Measurements from ENCODE around the gene HNRNPA0. TPM values are rescaled to one million over a fixed set of nuclear protein-coding genes. Genes with fewer than 3 reads are reported as not detected.

The HNRNPA0 gene
- total RNA-seq, result 10 to 100 TPM; 12.6 to 17.0 (median 15.0) TPM

GRCh38 chr5:137754188-137754960 lies at the start of gene HNRNPA0:
HNRNPA0 (minus strand) TSS chr5:137754363; CDS start chr5:137754066, 297 bp downstream.
- TF ChIP-seq CTCF (IDR thresholded peaks at IDR 0.05) (no peak), POLR2A (IDR thresholded peaks at IDR 0.05) (peak; percentile 95 to 97), EP300 (IDR thresholded peaks at IDR 0.05) (peak; percentile 53 to 98)
- H3K27me3 ChIP-seq, result no peaks in the 10 kb centered on the region
- DNase-seq (ENCODE audit: low spot score in 2 of 2), result peak; percentile 92 to 93
- 0 to 1% methylated on average over 57 to 63 of the region's 79 CpGs for WGBS, 2 donors
- H3K4me1 ChIP-seq, result peaks cover 0 to 41% (median 11%) of the 10 kb centered on the region in 4 donors
- peak within 1 kb of the TSS; percentile 88 to 99 (median 98) for H3K27ac ChIP-seq
- H3K9me3 ChIP-seq, result no peaks in the 10 kb centered on the region
- peak within 1 kb of the TSS; percentile 52 to 90 (median 84) for H3K4me3 ChIP-seq
- H3K36me3 ChIP-seq, result peaks cover 0 to 3% (median 0%) of the 10 kb centered on the region in 3 donors

GRCh38 chr5:137802282-137803210 lies 48.4 kb upstream of the HNRNPA0 start:
- Histone ChIP-seq H3K36me3 (no peaks in the 10 kb centered on the region), H3K4me3 (peak overlapping the region in 1 of 4 donors; percentile 5), H3K27ac (no peak overlapping the region), H3K27me3 (no peaks in the 10 kb centered on the region), H3K9me3 (no peaks in the 10 kb centered on the region), H3K4me1 (peaks cover 0 to 5% (median 0%) of the 10 kb centered on the region in 4 donors)
- DNase-seq (ENCODE audit: low spot score in 2 of 2), result no peak
- TF ChIP-seq CTCF (IDR thresholded peaks at IDR 0.05) (no peak), POLR2A (IDR thresholded peaks at IDR 0.05) (no peak), EP300 (IDR thresholded peaks at IDR 0.05) (no peak)
- 73 to 78% methylated on average over 6 of the region's 6 CpGs for WGBS, 2 donors

GRCh38 chr5:137800700-137801411 lies 46.7 kb upstream of the HNRNPA0 start:
- no peaks in the 10 kb centered on the region for H3K27me3 ChIP-seq
- H3K27ac ChIP-seq, result no peak overlapping the region
- WGBS, 2 donors, result 64 to 67% methylated on average over 4 of the region's 4 CpGs
- no peak for DNase-seq (ENCODE audit: low spot score in 2 of 2)
- no peaks in the 10 kb centered on the region for H3K9me3 ChIP-seq
- peaks cover 0 to 5% (median 0%) of the 10 kb centered on the region in 4 donors for H3K4me1 ChIP-seq
- no peaks in the 10 kb centered on the region for H3K36me3 ChIP-seq
- no peak overlapping the region for H3K4me3 ChIP-seq
- TF ChIP-seq CTCF (IDR thresholded peaks at IDR 0.05) (no peak), EP300 (IDR thresholded peaks at IDR 0.05) (no peak), POLR2A (IDR thresholded peaks at IDR 0.05) (no peak)

GRCh38 chr5:137796279-137796678 lies 42.1 kb upstream of the HNRNPA0 start:
- no peaks in the 10 kb centered on the region for H3K9me3 ChIP-seq
- WGBS, 2 donors, result 52 to 58% methylated on average over 3 of the region's 3 CpGs
- H3K4me3 ChIP-seq, result no peak overlapping the region
- TF ChIP-seq POLR2A (IDR thresholded peaks at IDR 0.05), result no peak
- no peak for TF ChIP-seq CTCF (IDR thresholded peaks at IDR 0.05)
- no peak for TF ChIP-seq EP300 (IDR thresholded peaks at IDR 0.05)
- H3K36me3 ChIP-seq, result no peaks in the 10 kb centered on the region
- H3K27me3 ChIP-seq, result no peaks in the 10 kb centered on the region
- H3K4me1 ChIP-seq, result no peaks in the 10 kb centered on the region
- no peak for DNase-seq (ENCODE audit: low spot score in 2 of 2)
- no peak overlapping the region for H3K27ac ChIP-seq
